Measurements from ENCODE around the gene MYO10. TPM values are rescaled to one million over a fixed set of nuclear protein-coding genes. Genes with fewer than 3 reads are reported as not detected.

Gene MYO10
- total RNA-seq, 2 donors from 2014 or later = 24.7 to 77.0 TPM

DNA sequence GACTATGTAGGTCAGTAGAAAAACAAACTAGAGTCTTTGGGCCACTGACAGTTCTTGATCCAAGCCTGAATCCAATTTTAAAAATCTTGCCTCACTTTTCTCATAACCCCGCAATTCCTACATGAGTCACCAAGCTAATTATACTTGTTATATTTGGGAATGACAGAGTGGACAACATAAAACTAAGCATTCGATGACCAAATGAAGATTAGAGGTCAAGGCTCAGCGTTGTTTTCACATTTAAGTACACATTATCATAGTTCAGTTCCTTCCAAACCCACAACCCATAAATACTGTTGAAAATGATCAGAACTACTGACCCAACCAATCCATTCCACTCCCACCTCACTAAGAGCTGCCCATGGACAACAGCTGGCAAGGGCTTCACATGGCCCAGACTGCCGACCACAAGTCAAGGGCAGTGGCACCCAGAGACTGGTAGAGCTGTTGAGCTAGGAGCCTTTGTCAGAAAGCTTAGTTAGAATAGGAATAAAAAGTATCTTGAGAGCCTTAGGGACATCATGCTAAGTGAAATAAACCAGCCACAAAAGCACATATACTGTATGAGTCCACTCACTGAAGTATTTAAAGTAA lies 64.2 kb downstream of the MYO10 start:
- Histone ChIP-seq H3K36me3 (no peaks in the 10 kb centered on the region), H3K4me3 (no peak overlapping the region), H3K27ac (no peak overlapping the region), H3K27me3 (replicated peaks; ENCODE audit: insufficient read depth) (no peaks in the 10 kb centered on the region), H3K4me1 (replicated peaks) (no peaks in the 10 kb centered on the region), H3K9me3 (no peaks in the 10 kb centered on the region)
- WGBS = 78% methylated on average over 4 of the region's 4 CpGs
- intact Hi-C loops (cut with DNase I) = no loop called here
- TF ChIP-seq POLR2AphosphoS5 (IDR thresholded peaks at IDR 0.05) (no peak), POLR2A (IDR thresholded peaks at IDR 0.05) (no peak)
- TF ChIP-seq, protein P1, sequence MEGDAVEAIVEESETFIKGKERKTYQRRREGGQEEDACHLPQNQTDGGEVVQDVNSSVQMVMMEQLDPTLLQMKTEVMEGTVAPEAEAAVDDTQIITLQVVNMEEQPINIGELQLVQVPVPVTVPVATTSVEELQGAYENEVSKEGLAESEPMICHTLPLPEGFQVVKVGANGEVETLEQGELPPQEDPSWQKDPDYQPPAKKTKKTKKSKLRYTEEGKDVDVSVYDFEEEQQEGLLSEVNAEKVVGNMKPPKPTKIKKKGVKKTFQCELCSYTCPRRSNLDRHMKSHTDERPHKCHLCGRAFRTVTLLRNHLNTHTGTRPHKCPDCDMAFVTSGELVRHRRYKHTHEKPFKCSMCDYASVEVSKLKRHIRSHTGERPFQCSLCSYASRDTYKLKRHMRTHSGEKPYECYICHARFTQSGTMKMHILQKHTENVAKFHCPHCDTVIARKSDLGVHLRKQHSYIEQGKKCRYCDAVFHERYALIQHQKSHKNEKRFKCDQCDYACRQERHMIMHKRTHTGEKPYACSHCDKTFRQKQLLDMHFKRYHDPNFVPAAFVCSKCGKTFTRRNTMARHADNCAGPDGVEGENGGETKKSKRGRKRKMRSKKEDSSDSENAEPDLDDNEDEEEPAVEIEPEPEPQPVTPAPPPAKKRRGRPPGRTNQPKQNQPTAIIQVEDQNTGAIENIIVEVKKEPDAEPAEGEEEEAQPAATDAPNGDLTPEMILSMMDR (IDR thresholded peaks at IDR 0.05) = no peak
- no peak for DNase-seq (ENCODE audit: low spot score)

DNA sequence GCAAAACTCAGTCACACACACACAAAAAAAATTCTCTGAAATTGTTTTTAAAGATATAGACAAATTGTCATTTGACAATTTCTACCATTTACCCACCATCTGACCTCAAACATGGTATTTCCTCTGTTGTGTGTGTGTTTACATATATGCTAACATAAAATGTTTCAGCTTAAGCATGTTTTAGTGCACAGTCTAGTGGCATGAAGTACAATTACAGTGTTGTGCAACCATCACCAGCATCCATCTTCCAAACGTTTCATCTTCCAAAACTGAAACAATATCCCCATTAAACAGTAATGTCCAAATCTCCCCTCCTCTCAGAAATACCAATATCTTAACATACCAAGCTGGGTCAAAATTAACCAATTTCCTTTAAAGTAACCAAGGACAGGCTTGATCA lies 65.2 kb downstream of the MYO10 start:
- Histone ChIP-seq H3K27me3 (replicated peaks; ENCODE audit: insufficient read depth) (no peaks in the 10 kb centered on the region), H3K36me3 (no peaks in the 10 kb centered on the region), H3K9me3 (no peaks in the 10 kb centered on the region), H3K4me3 (no peak overlapping the region), H3K27ac (no peak overlapping the region), H3K4me1 (replicated peaks) (no peaks in the 10 kb centered on the region)
- 74% methylated on average over 1 of the region's 1 CpG for WGBS
- TF ChIP-seq POLR2A (IDR thresholded peaks at IDR 0.05) = no peak
- no peak for TF ChIP-seq POLR2AphosphoS5 (IDR thresholded peaks at IDR 0.05)
- TF ChIP-seq, protein P1 (IDR thresholded peaks at IDR 0.05) = no peak
- intact Hi-C loops (cut with DNase I) = no loop called here
- no peak for DNase-seq (ENCODE audit: low spot score)

DNA sequence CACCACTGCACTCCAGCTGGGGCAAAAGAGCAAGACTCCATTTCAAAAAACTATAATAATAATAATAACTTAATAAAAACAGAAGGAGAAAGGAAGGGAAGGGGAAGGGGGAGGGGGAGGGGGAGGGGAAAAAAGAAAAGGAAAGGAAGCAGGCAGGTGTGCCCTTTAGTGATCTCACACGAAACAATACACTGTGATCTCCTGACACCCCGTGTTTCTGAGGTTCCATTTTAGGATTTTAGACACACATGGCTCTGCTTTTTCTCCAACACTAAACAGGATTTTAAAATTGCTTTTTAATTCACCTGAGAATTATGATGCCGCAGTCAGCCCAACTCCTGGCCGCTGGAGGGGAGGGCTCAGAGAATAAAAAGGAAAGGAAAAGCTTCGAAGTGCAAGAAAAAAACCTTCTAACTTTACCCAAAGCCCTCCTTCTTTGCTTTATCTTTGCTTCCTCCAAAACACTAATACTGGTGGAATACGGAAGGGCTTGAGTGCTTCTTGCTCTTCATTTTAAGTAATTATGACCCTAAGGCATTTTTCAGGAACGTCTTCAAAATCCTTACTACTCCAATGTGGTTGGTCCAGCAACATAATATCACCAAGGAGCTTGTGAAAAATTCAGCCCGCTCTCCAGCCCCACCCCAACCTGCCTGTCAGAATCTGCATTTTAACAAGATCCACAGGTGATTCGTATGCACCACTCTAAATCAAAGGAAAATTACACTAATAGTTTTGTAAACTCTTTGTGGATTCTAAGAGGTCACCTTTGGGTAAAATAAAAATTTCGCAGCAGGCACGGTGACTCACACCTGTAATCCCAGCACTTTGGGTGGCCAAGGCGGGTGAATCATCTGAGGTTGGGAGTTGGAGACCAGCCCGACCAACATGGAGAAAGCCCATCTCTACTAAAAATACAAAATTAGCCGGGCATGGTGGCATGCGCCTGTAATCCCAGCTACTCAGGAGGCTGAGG lies 66.0 kb downstream of the MYO10 start:
- no peak overlapping the region for H3K4me3 ChIP-seq
- WGBS = 86% methylated on average over 15 of the region's 15 CpGs
- TF ChIP-seq POLR2AphosphoS5 (IDR thresholded peaks at IDR 0.05) (no peak), POLR2A (IDR thresholded peaks at IDR 0.05) (no peak)
- TF ChIP-seq, protein P1 (IDR thresholded peaks at IDR 0.05) = no peak
- H3K4me1 ChIP-seq (replicated peaks) = no peaks in the 10 kb centered on the region
- H3K9me3 ChIP-seq = no peaks in the 10 kb centered on the region
- H3K27ac ChIP-seq = no peak overlapping the region
- intact Hi-C loops (cut with DNase I) = no loop called here
- no peaks in the 10 kb centered on the region for H3K27me3 ChIP-seq (replicated peaks; ENCODE audit: insufficient read depth)
- no peak for DNase-seq (ENCODE audit: low spot score)
- no peaks in the 10 kb centered on the region for H3K36me3 ChIP-seq

DNA sequence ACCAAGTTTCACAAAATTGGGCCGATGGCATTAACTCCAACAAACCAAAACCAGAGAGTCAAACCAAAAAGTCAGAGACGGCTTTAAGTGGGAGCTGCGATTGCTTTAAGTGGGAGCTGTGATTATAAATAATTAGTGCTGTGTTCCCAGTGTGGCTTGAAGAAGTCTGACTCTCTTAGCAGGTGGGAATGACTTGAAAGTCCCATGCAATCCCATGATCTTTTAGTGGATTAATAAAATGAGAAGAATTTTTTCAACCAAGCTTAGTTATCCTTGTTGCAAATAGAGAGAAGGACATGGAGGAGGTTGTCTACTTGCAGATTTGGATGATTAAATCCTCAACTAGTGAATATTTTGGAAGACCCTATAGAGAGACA lies 68.5 kb downstream of the MYO10 start:
- intact Hi-C loops (cut with DNase I) = no loop called here
- Histone ChIP-seq H3K27ac (no peak overlapping the region), H3K9me3 (no peaks in the 10 kb centered on the region), H3K36me3 (no peaks in the 10 kb centered on the region), H3K4me1 (replicated peaks) (peaks cover 5% of the 10 kb centered on the region), H3K4me3 (no peak overlapping the region), H3K27me3 (replicated peaks; ENCODE audit: insufficient read depth) (no peaks in the 10 kb centered on the region)
- 88% methylated on average over 3 of the region's 3 CpGs for WGBS
- no peak for DNase-seq (ENCODE audit: low spot score)
- TF ChIP-seq, protein P1 (IDR thresholded peaks at IDR 0.05) = no peak
- TF ChIP-seq POLR2AphosphoS5 (IDR thresholded peaks at IDR 0.05) (no peak), POLR2A (IDR thresholded peaks at IDR 0.05) (no peak)
